Ovary (tissue), 3 donors: Measurements from ENCODE around the gene KCNG2.

Experiments
- POLR2A ChIP-seq: fragments of 450-650 bp; IDR thresholded peaks from one replicate; pipeline ENCODE4 v1.6.1; 2017; ENCODE audit warnings: antibody characterized with exemption, mild to moderate bottlenecking, moderate library complexity
- TF ChIP-seq, protein P1 (sequence below), 3 donors: fragments of 450-650 bp in 2 of 3; fragments of 200-600 bp in 1 of 3; IDR thresholded peaks; one replicate each; pipeline versions ENCODE4 v1.5.1 to v1.8.0; 2016 to 2022; ENCODE audit warnings: antibody characterized with exemption in 3 of 3, mild to moderate bottlenecking in 1 of 3
- donor health status: DM: no; HTN: no; CAD: no.

DNA sequence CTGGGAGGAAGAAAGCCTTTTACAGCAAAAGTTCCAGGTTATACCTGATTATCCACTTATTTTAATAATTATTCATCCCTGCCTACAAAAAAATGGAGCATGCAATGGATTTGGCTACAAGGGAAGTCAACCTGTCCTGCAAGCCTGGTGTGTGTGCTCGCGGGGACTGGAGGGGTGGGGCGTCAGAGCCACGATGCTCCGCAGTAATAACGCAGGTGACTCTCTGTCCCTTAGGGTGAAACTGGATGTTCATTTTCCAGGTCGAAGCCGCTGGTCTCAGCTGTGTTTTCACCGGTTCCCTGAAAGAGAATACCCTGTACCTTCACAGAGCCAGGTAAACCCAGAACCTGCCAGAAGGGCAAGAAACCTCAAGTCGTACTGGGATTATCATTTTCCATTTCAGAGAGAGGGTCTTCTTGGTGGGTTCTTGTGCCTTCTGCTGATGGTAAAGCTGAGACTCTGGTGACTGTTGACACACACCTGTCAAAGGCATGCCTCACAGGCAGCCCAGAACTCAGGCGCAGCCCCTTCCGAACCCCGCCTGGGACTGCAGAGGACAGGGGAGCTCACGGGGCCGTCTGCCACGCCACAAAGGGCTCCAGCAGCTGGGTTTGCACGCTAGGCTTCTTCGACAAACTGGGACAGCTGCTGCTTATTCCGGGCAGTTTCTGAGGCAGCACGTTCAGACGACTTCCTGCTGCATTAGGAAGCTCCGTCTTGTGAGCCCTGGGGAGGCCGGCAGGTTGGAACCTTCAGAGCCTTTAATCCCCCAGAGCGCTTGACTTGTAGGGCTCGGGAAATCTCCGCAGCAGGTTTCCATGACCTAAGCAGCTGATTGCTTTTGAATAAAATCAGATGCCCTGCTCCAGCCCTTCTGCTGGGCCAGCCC, 58.6 kb downstream of the KCNG2 start:
- no peak for TF ChIP-seq POLR2A
- TF ChIP-seq, protein P1, sequence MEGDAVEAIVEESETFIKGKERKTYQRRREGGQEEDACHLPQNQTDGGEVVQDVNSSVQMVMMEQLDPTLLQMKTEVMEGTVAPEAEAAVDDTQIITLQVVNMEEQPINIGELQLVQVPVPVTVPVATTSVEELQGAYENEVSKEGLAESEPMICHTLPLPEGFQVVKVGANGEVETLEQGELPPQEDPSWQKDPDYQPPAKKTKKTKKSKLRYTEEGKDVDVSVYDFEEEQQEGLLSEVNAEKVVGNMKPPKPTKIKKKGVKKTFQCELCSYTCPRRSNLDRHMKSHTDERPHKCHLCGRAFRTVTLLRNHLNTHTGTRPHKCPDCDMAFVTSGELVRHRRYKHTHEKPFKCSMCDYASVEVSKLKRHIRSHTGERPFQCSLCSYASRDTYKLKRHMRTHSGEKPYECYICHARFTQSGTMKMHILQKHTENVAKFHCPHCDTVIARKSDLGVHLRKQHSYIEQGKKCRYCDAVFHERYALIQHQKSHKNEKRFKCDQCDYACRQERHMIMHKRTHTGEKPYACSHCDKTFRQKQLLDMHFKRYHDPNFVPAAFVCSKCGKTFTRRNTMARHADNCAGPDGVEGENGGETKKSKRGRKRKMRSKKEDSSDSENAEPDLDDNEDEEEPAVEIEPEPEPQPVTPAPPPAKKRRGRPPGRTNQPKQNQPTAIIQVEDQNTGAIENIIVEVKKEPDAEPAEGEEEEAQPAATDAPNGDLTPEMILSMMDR (IDR thresholded peaks at IDR 0.05) = no peak
